Activated naive CD4-positive, alpha-beta T cell treated with anti-CD3 and anti-CD28 coated beads, Interleukin-2, amount 10 ng/mL, durations not matched to agents 7 days and 5 days (primary cell): ENCODE results near the gene AGAP1.

Experiments
- CTCF ChIA-PET: fragments of 350-600 bp; sonication (Branson Sonifier 250); formaldehyde crosslinking; loops from one replicate; lab custom pipeline; 2021; ENCODE audit warnings: antibody characterized with exemption; lab: Charles Lee
- DNase-seq: peaks from one replicate; pipeline ENCODE4 v3.0.0-alpha.2; 2020
- H3K27ac Mint-ChIP-seq: one replicate; pipeline ENCODE4 v1.8.0; 2021; ENCODE audit warnings: mild to moderate bottlenecking, moderate library complexity, mixed read lengths
- H3K27me3 Mint-ChIP-seq: one replicate; pipeline ENCODE4 v1.8.0; 2021; ENCODE audit warnings: mild to moderate bottlenecking, mixed read lengths
- H3K36me3 Mint-ChIP-seq: one replicate; pipeline ENCODE4 v1.8.0; 2021; ENCODE audit warnings: mixed read lengths
- H3K4me1 Mint-ChIP-seq: one replicate; pipeline ENCODE4 v1.8.0; 2021; ENCODE audit warnings: mixed read lengths
- H3K4me3 Mint-ChIP-seq: one replicate; pipeline ENCODE4 v1.8.0; 2021; ENCODE audit warnings: mild to moderate bottlenecking, moderate library complexity, mixed read lengths
- H3K9me3 Mint-ChIP-seq: one replicate; pipeline ENCODE4 v1.8.0; 2021; ENCODE audit warnings: mixed read lengths

AGAP1 gene

GRCh38 chr2:235603659-235604058 is 109.8 kb downstream of the AGAP1 start:
- Mint-ChIP-seq H3K27ac (no peak overlapping the region), H3K27me3 (no peaks in the 10 kb centered on the region), H3K9me3 (peaks cover 3% of the 10 kb centered on the region), H3K4me1 (no peaks in the 10 kb centered on the region), H3K36me3 (no peaks in the 10 kb centered on the region), H3K4me3 (no peak overlapping the region)
- CTCF ChIA-PET, result no interaction called here
- DNase-seq, result no peak

DNA sequence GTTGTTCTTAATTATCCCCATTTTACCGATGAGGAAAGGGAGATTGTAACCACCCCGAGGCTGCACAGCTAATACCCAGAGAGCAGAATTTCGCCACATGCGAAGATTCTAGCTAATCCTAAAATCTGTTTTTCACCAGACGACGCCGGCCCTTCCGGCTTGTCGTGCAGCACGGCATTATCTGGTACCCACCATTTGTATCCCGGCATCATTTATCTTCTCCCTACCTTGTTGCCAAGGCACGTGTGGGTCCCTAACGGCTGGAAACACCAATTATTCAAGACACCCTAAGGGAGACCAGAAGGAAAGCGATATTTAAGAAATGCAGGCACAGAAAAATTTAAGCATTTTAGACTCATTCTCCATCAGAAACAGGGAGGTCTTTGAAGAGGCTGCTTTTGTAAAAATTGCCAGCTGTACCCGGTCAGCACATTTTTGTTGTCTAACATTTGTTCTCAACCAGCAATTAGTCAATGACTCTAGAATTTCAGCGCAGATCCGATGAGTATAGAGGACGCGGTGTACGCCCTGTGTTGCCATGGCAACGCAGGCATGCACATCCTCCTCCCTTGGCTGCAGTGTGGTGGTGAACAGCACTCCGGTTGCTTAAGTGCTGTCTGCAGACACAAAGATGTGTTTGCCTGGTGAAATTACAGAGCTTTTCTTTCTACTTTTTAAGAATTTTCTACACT is 111.6 kb downstream of the AGAP1 start:
- peak; percentile 23 for DNase-seq
- Mint-ChIP-seq H3K27ac (no peak overlapping the region), H3K4me1 (no peaks in the 10 kb centered on the region), H3K27me3 (no peaks in the 10 kb centered on the region), H3K9me3 (peaks cover 3% of the 10 kb centered on the region), H3K4me3 (no peak overlapping the region), H3K36me3 (no peaks in the 10 kb centered on the region)
- CTCF ChIA-PET, result no interaction called here

- Mint-ChIP-seq H3K4me1 (no peaks in the 10 kb centered on the region), H3K36me3 (no peaks in the 10 kb centered on the region), H3K27me3 (no peaks in the 10 kb centered on the region), H3K4me3 (no peak overlapping the region), H3K27ac (no peak overlapping the region), H3K9me3 (peaks cover 3% of the 10 kb centered on the region)
- CTCF ChIA-PET, result no interaction called here
- DNase-seq, result no peak
These were observed 112.3 kb downstream of the AGAP1 start for GRCh38 chr2:235606004-235606715.

DNA sequence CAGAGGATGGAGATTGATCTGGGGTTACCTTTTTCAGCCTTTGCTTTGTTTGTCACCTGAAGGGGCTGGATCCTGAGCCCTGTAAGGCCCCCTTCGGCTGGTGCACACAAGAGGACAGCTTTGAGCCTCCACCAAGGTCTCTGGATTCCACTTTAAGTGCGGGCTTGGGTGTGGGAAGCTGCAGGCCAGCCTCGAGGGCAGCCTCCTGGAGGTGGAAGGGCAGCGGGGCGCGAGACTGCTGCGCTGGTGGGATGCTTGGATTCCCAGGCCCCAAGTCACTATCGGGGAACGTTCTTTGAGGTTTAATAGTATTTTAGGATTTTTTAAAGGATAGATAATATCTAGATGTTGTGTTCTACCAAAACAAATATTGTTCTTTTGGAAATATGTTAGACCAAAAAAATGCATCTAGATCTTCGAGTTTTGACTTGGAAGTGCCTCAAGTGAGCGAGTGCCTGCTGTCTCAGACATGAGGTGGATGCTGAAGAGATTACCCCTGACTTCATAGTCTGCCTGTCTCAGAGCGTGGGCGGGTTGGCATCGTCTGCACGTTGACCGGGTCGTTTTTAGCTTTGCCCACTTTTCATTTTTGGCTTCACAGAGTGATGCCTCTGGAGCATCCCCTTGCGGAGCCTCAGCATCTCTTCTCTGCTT is 113.8 kb downstream of the AGAP1 start:
- DNase-seq, result no peak
- CTCF ChIA-PET, result no interaction called here
- Mint-ChIP-seq H3K9me3 (peaks cover 3% of the 10 kb centered on the region), H3K36me3 (no peaks in the 10 kb centered on the region), H3K27ac (no peak overlapping the region), H3K4me1 (no peaks in the 10 kb centered on the region), H3K27me3 (no peaks in the 10 kb centered on the region), H3K4me3 (no peak overlapping the region)

DNA sequence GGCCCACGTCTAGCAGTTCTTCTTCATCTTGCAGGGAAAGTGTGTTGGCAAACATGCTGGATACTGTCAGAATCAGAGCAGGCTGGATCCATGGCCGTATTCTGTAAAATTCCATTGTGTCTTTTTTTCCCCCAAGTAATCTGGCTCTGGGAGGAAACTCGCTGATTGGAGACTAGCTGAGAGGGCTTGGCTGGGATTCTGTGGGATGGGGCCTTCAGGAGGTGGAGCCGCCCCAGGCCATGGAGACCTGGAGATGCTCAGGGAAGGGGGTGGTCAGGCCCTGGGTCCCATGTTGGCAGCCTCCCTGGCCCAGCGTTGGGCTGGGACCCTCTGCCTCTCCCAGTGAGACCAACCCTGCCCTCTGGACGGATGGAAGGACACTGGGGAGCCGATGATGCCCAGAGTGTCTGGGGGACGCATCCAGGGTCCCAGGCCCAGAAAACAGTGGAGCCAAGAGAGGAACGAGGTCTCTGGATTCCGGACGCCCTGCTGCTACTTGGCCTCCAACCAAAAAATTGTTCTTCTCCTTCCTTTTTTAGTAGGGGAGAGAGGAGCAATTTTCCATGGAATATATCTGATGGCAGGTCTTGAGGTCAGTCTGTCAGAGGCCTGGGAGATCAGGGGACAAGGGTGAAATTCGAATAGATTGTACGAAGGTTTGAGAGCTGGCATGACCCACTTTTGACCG is 114.5 kb downstream of the AGAP1 start:
- H3K27ac Mint-ChIP-seq, result no peak overlapping the region
- no peak for DNase-seq
- CTCF ChIA-PET, result no interaction called here
- peaks cover 3% of the 10 kb centered on the region for H3K9me3 Mint-ChIP-seq
- no peak overlapping the region for H3K4me3 Mint-ChIP-seq
- H3K4me1 Mint-ChIP-seq, result no peaks in the 10 kb centered on the region
- no peaks in the 10 kb centered on the region for H3K36me3 Mint-ChIP-seq
- no peaks in the 10 kb centered on the region for H3K27me3 Mint-ChIP-seq

DNA sequence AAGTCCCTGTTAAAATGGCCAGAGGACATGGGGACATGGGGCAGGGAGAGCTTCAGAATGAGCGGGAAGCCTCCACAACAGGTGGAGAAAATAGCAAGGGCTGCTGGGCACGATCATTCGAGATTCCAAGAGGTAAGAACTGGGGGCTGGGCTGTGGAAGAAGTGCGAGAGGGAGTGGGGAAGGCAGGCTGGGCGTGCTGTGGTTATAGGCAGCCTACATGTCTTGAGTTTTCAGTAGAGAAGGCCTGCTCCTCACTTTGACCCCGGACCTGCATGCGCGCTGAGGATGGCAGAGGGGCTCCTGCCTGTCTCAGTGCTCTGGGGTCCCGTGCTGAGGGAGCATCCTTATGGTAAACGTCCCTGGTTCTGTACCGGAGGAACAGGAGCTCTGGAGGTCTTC is 115.5 kb downstream of the AGAP1 start:
- H3K27ac Mint-ChIP-seq, result no peak overlapping the region

DNA sequence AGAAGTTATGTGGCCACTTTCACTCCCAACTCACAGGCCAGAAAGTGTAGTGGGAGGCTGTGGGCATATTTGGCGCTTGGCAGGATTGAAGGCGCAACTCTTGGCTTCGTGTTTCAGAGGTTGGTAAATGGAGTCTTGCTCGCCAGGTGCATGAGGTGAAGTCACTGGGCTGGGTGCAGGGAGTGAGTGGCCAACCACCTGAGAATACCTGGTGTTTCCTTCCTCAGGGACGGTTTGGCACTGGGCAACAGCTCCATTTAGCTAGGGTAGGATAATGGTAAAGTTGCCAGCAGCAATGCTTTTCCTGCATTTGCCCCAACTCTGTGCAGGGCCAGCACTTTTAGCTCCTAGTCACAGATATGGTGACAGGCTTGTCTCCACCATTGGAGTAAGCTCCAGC is 115.9 kb downstream of the AGAP1 start:
- DNase-seq, result no peak
- H3K27me3 Mint-ChIP-seq, result peaks cover 5% of the 10 kb centered on the region
- no peaks in the 10 kb centered on the region for H3K4me1 Mint-ChIP-seq
- H3K27ac Mint-ChIP-seq, result no peak overlapping the region
- CTCF ChIA-PET, result no interaction called here
- no peaks in the 10 kb centered on the region for H3K9me3 Mint-ChIP-seq
- H3K4me3 Mint-ChIP-seq, result no peak overlapping the region
- H3K36me3 Mint-ChIP-seq, result no peaks in the 10 kb centered on the region

More for the DNA sequence above, 115.5 kb downstream of the AGAP1 start:
- Mint-ChIP-seq H3K9me3 (no peaks in the 10 kb centered on the region), H3K27me3 (peaks cover 3% of the 10 kb centered on the region), H3K36me3 (no peaks in the 10 kb centered on the region), H3K4me3 (no peak overlapping the region), H3K4me1 (no peaks in the 10 kb centered on the region)
- DNase-seq, result no peak
- CTCF ChIA-PET, result interaction anchor here (0.7 kb wide), 1 partner anchor 14 kb away, joined by 3 read pairs; no protein-coding TSS in a partner anchor

DNA sequence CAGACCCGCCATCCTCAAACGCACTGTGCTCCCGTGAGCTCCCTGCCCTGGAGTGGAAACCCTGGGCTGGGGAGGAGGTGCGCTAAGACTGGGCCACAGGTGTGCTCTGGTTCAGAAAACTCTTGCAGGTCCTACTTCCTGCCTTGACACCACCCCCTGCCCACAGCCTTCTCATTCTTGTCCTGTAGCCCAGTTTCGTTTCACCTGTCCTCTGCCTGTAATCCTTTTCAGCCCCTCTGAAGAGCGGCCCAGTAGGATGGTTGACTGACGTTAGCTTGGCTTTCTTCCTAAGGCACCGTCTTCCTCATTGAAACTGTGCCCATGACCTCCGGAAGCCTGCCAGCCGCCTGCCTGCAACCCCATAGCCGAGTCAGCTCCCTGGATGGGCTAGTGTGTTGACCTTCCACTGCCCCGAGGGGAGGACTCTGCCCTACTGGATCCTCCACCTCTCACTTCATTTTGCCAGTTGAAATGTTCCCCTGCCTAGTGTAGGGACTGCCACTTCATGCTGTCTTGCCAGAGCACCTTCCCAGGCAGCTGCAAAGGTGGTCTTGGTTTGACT is 116.9 kb downstream of the AGAP1 start:
- Mint-ChIP-seq H3K27me3 (peaks cover 5% of the 10 kb centered on the region), H3K27ac (no peak overlapping the region), H3K4me3 (no peak overlapping the region), H3K4me1 (no peaks in the 10 kb centered on the region), H3K9me3 (no peaks in the 10 kb centered on the region), H3K36me3 (no peaks in the 10 kb centered on the region)
- CTCF ChIA-PET, result no interaction called here
- no peak for DNase-seq

GRCh38 chr2:235611349-235611748 is 117.5 kb downstream of the AGAP1 start:
- CTCF ChIA-PET, result no interaction called here
- no peak for DNase-seq
- Mint-ChIP-seq H3K4me1 (no peaks in the 10 kb centered on the region), H3K27ac (no peak overlapping the region), H3K4me3 (no peak overlapping the region), H3K27me3 (peaks cover 5% of the 10 kb centered on the region), H3K9me3 (no peaks in the 10 kb centered on the region), H3K36me3 (no peaks in the 10 kb centered on the region)

GRCh38 chr2:235611756-235612155 is 117.9 kb downstream of the AGAP1 start:
- Mint-ChIP-seq H3K36me3 (no peaks in the 10 kb centered on the region), H3K4me3 (no peak overlapping the region), H3K9me3 (no peaks in the 10 kb centered on the region), H3K27ac (no peak overlapping the region), H3K27me3 (peaks cover 5% of the 10 kb centered on the region), H3K4me1 (no peaks in the 10 kb centered on the region)
- no peak for DNase-seq
- CTCF ChIA-PET, result no interaction called here

GRCh38 chr2:235612181-235612950 is 118.5 kb downstream of the AGAP1 start:
- H3K27ac Mint-ChIP-seq, result no peak overlapping the region
- DNase-seq, result no peak
- no peaks in the 10 kb centered on the region for H3K36me3 Mint-ChIP-seq

DNA sequence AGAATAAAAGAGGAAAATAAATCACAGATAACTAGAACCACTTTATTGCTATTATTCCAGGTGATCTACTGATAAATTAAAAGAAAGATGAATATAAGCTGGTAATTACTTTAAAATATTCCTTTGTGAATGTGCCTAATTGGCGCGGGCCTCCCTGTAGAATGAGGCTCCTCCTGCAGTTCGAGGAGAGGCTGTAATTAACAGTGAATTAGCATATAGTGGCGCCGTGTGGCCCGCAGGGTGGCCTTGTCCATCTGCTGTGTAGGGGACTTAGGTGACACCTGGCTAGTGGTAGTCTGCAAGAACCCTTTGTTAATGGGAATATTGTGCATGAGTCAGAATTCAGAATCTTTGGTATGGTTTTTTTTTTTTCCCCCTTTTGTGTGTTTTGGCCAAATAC is 119.8 kb downstream of the AGAP1 start:
- no peaks in the 10 kb centered on the region for H3K36me3 Mint-ChIP-seq
- H3K9me3 Mint-ChIP-seq, result no peaks in the 10 kb centered on the region

More at GRCh38 chr2:235612181-235612950, 118.5 kb downstream of the AGAP1 start:
- Mint-ChIP-seq H3K9me3 (no peaks in the 10 kb centered on the region), H3K4me3 (no peak overlapping the region), H3K27me3 (peaks cover 5% of the 10 kb centered on the region), H3K4me1 (no peaks in the 10 kb centered on the region)
- CTCF ChIA-PET, result no interaction called here

DNA sequence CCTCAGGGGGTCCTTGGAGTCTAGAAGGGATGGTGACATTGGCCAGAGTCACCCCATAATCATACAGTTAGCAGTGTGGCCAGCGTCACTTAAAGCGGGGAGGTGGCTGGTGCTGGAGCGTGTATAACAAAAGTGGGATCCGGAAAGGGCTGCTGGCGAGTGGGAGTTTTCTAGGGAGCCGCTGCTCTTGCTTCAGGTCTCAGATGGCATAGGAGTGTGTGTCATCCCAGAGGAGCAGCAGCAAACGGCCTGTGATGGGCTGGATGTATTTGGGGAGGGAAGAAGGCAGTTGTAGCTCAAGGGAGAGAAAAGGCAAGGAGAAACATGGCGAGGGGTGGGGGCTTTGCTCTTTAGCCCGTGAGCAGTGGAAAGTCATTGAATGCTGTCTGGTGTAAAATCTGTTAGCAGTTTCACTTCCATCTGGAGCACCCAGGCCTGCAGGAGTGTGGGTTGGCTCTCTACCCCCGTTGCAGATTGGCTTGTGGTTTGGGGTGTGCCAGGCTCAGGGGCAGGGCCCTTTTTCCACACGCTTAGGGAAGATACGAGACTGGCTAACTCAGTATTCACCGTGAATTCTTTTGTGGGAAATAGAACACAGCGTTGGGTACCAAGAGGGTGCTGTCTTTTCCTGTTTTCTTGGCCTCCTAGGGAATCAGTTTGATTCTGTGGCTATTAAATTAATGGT is 120.5 kb downstream of the AGAP1 start:
- Mint-ChIP-seq H3K36me3 (no peaks in the 10 kb centered on the region), H3K4me3 (no peak overlapping the region), H3K4me1 (no peaks in the 10 kb centered on the region), H3K9me3 (no peaks in the 10 kb centered on the region), H3K27ac (no peak overlapping the region), H3K27me3 (peaks cover 5% of the 10 kb centered on the region)
- CTCF ChIA-PET, result no interaction called here
- DNase-seq, result no peak

More for the DNA sequence above, 119.8 kb downstream of the AGAP1 start:
- Mint-ChIP-seq H3K27me3 (peaks cover 5% of the 10 kb centered on the region), H3K4me3 (no peak overlapping the region), H3K4me1 (no peaks in the 10 kb centered on the region), H3K27ac (no peak overlapping the region)
- CTCF ChIA-PET, result no interaction called here
- DNase-seq, result no peak
